CD4-positive, CD25-positive, alpha-beta regulatory T cell (primary cell): Measurements from ENCODE around the gene SNTB2. TPM values are rescaled to one million over a fixed set of nuclear protein-coding genes. Genes with fewer than 3 reads are reported as not detected.

Experiments
- ATAC-seq, 2 donors: fragments of 150-1000 bp; cut with Tn5 transposase; one replicate each; pipeline ENCODE4 v1.10.0; 2021; ENCODE audit warnings: low read depth in 2 of 2, moderate number of reproducible peaks in 2 of 2, moderate library complexity in 1 of 2
- DNase-seq, 3 donors: peaks; one replicate each; pipeline versions ENCODE4 v3.0.0 to v3.0.0-alpha.2; 2012 to 2022; ENCODE audit warnings: mixed read lengths in 1 of 3
- H3K27ac ChIP-seq: one replicate; pipeline ENCODE4 v1.7.0; 2013; ENCODE audit warnings: mild to moderate bottlenecking, low read length; ENCODE audit not compliant: insufficient read depth, poor library complexity, severe bottlenecking
- H3K27me3 ChIP-seq: one replicate; pipeline ENCODE4 v1.7.0; 2013; ENCODE audit warnings: low read length; ENCODE audit not compliant: control insufficient read depth, insufficient read depth
- H3K36me3 ChIP-seq: one replicate; pipeline ENCODE4 v1.7.0; 2013; ENCODE audit warnings: mild to moderate bottlenecking, low read length, moderate library complexity; ENCODE audit not compliant: control insufficient read depth, insufficient read depth
- H3K4me1 ChIP-seq: 2 replicates; pipeline ENCODE4 v1.7.0; 2013; ENCODE audit warnings: mild to moderate bottlenecking, low read length; ENCODE audit not compliant: insufficient read depth, control insufficient read depth, poor library complexity, severe bottlenecking
- H3K4me3 ChIP-seq: one replicate; pipeline ENCODE4 v1.7.0; 2013; ENCODE audit warnings: low read depth, mild to moderate bottlenecking, low read length, moderate library complexity
- H3K9me3 ChIP-seq, 2 experiments: 1 replicate in 1 of 2; 2 replicates in 1 of 2; pipeline ENCODE4 v1.7.0; 2013; ENCODE audit warnings: low read length in 2 of 2, mild to moderate bottlenecking in 1 of 2, moderate library complexity in 1 of 2; ENCODE audit not compliant: control insufficient read depth in 2 of 2
- H3K27ac Mint-ChIP-seq, 3 donors: one replicate each; pipeline ENCODE4 v1.8.0; 2020 to 2022; ENCODE audit warnings: mild to moderate bottlenecking in 3 of 3, mixed read lengths in 3 of 3, moderate library complexity in 2 of 3
- H3K27me3 Mint-ChIP-seq: one replicate; pipeline ENCODE4 v1.8.0; 2022; ENCODE audit warnings: mild to moderate bottlenecking, mixed read lengths
- H3K36me3 Mint-ChIP-seq: one replicate; pipeline ENCODE4 v1.8.0; 2020; ENCODE audit warnings: mixed read lengths
- H3K4me1 Mint-ChIP-seq, 4 donors: one replicate each; pipeline ENCODE4 v1.8.0; 2020 to 2022; ENCODE audit warnings: mixed read lengths in 4 of 4, mild to moderate bottlenecking in 1 of 4
- H3K4me3 Mint-ChIP-seq, 4 donors: one replicate each; pipeline ENCODE4 v1.8.0; 2020 to 2022; ENCODE audit warnings: mild to moderate bottlenecking in 4 of 4, mixed read lengths in 4 of 4, moderate library complexity in 3 of 4
- H3K9me3 Mint-ChIP-seq, 7 donors: one replicate each; pipeline ENCODE4 v1.8.0; 2020 to 2022; ENCODE audit warnings: mixed read lengths in 7 of 7, mild to moderate bottlenecking in 3 of 7, moderate library complexity in 2 of 7
- polyA plus RNA-seq, 4 donors: library from polyadenylated mRNA; unstranded; fragments of 300-500 nt; fragmentation: Illumina TruSeq; gene quantifications; one replicate each; pipeline ENCODE4 v1.2.3, GENCODE V29; 2021
- total RNA-seq: library from RNA; stranded (reverse); gene quantifications from one replicate; pipeline ENCODE4 v1.2.3, GENCODE V29; 2022

SNTB2 gene
- total and polyA plus RNA-seq, 5 donors from 2014 or later = 5.9 to 25.9 (median 7.7) TPM

GRCh38 chr16:69194488-69194887, 7.5 kb downstream of the SNTB2 start:
- Mint-ChIP-seq H3K27ac (no peak overlapping the region), H3K9me3 (no peaks in the 10 kb centered on the region), H3K27me3 (no peaks in the 10 kb centered on the region), H3K36me3 (peaks cover under 1% of the 10 kb centered on the region), H3K4me3 (no peak overlapping the region), H3K4me1 (peaks cover 10 to 42% (median 29%) of the 10 kb centered on the region in 4 donors)
- Histone ChIP-seq H3K36me3 (no peaks in the 10 kb centered on the region), H3K27me3 (no peaks in the 10 kb centered on the region), H3K27ac (no peak overlapping the region), H3K9me3 (no peaks in the 10 kb centered on the region), H3K4me3 (no peak overlapping the region), H3K4me1 (peaks cover 15% of the 10 kb centered on the region)
- no peak for ATAC-seq
- DNase-seq = no peak

DNA sequence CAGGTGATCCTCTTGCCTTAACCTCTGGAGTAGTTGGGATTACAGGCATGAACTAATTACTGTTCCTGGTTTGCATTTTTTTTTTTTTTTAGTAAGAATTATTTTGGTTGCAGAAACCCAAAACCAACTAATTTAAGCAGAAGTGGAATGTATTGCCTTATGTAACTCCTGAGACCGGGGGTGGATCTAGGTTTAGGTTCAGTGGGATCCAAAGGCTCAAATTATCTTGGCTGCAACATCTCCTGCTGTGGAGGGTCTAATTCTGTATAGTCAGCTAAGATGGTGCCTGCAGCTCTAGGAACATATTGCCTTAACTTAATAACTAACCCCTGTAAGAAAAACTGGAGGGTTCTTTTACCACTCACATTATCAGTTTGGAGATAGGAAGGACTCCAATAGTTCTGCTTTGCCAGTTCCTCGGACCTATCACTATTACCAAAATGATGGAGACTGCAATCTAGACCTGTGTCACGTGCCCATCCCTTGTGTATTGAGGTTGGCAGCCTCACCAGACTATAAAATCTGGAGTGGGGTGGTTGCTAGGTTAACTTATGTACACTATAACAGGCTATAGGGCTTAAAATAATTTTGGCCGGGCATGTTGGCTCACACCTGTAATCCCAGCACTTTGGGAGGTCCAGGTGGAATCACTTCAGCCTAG, 8.5 kb downstream of the SNTB2 start:
- no peak overlapping the region for H3K27ac Mint-ChIP-seq
- no peak overlapping the region for H3K27ac ChIP-seq

GRCh38 chr16:69197573-69197972, 10.6 kb downstream of the SNTB2 start:
- Histone ChIP-seq H3K4me1 (peaks cover 4% of the 10 kb centered on the region), H3K27me3 (no peaks in the 10 kb centered on the region), H3K9me3 (no peaks in the 10 kb centered on the region), H3K36me3 (no peaks in the 10 kb centered on the region), H3K4me3 (no peak overlapping the region), H3K27ac (no peak overlapping the region)
- DNase-seq (no peak), ATAC-seq (no peak)
- peaks cover 6 to 25% (median 15%) of the 10 kb centered on the region in 4 donors for H3K4me1 Mint-ChIP-seq
- H3K9me3 Mint-ChIP-seq = no peaks in the 10 kb centered on the region
- no peak overlapping the region for H3K27ac Mint-ChIP-seq
- H3K36me3 Mint-ChIP-seq = peaks cover 3% of the 10 kb centered on the region
- H3K27me3 Mint-ChIP-seq = no peaks in the 10 kb centered on the region
- H3K4me3 Mint-ChIP-seq = no peak overlapping the region

More for the DNA sequence above, 8.5 kb downstream of the SNTB2 start:
- Histone ChIP-seq H3K9me3 (no peaks in the 10 kb centered on the region), H3K4me3 (no peak overlapping the region), H3K36me3 (no peaks in the 10 kb centered on the region), H3K27me3 (no peaks in the 10 kb centered on the region), H3K4me1 (peaks cover 8% of the 10 kb centered on the region)
- Mint-ChIP-seq H3K4me3 (no peak overlapping the region), H3K4me1 (peaks cover 12 to 32% (median 23%) of the 10 kb centered on the region in 4 donors), H3K9me3 (no peaks in the 10 kb centered on the region), H3K27me3 (no peaks in the 10 kb centered on the region), H3K36me3 (peaks cover 3% of the 10 kb centered on the region)
- no peak for DNase-seq
- no peak for ATAC-seq

DNA sequence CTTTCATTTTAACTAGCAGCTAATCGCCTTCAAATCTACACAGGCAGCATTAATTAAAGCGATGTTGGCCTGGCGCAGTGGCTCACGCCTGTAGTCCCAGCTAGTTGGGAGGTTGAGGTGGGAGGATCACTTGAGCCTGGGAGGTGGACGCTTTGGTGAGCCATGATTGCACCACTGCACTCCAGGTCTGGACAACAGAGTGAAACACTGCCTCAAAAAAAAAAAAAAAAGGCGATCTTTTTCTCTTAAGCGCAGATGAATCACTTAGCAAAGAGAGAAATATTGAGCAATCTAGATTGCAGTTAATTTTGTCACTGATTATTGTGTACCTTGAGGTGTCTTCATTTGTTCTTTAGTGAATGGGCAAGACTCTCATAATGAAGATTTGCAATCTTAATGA, 12.4 kb downstream of the SNTB2 start:
- Mint-ChIP-seq H3K27ac (no peak overlapping the region), H3K4me3 (no peak overlapping the region), H3K27me3 (no peaks in the 10 kb centered on the region), H3K4me1 (peaks cover 6 to 21% (median 15%) of the 10 kb centered on the region in 4 donors), H3K36me3 (peaks cover 3% of the 10 kb centered on the region), H3K9me3 (no peaks in the 10 kb centered on the region)
- Histone ChIP-seq H3K27me3 (no peaks in the 10 kb centered on the region), H3K4me1 (peaks cover 4% of the 10 kb centered on the region), H3K36me3 (no peaks in the 10 kb centered on the region), H3K27ac (no peak overlapping the region), H3K9me3 (no peaks in the 10 kb centered on the region), H3K4me3 (no peak overlapping the region)
- ATAC-seq (no peak), DNase-seq (no peak)

DNA sequence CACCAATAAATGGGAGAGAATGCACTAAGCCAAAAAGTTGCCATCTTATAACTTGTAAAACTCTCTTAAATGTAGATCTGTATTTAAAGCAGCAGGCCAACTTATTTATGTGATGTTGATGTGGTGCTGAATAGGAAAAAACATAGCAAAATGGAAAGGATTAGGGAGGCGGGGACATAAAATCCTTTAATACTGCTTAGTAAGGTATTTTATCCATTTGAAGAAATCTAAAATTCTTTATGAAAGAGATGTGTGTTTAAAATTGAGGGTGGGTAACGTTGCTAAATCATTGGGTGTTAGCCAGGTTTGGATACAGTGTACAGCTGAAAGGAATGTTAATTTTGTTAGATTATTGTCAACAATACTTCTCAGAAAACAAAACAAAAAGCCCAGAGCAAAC, 14.3 kb downstream of the SNTB2 start:
- DNase-seq (no peak), ATAC-seq (no peak)
- peaks cover 6 to 28% (median 17%) of the 10 kb centered on the region in 4 donors for H3K4me1 Mint-ChIP-seq
- H3K9me3 ChIP-seq = no peaks in the 10 kb centered on the region
- H3K36me3 Mint-ChIP-seq = peaks cover 3% of the 10 kb centered on the region
- peak overlapping the region; percentile 10 to 36 (median 11) for H3K27ac Mint-ChIP-seq
- H3K27me3 Mint-ChIP-seq = no peaks in the 10 kb centered on the region
- no peak overlapping the region for H3K27ac ChIP-seq
- H3K36me3 ChIP-seq = no peaks in the 10 kb centered on the region
- no peaks in the 10 kb centered on the region for H3K27me3 ChIP-seq
- H3K9me3 Mint-ChIP-seq = no peaks in the 10 kb centered on the region
- peaks cover 4% of the 10 kb centered on the region for H3K4me1 ChIP-seq
- no peak overlapping the region for H3K4me3 Mint-ChIP-seq
- no peak overlapping the region for H3K4me3 ChIP-seq

DNA sequence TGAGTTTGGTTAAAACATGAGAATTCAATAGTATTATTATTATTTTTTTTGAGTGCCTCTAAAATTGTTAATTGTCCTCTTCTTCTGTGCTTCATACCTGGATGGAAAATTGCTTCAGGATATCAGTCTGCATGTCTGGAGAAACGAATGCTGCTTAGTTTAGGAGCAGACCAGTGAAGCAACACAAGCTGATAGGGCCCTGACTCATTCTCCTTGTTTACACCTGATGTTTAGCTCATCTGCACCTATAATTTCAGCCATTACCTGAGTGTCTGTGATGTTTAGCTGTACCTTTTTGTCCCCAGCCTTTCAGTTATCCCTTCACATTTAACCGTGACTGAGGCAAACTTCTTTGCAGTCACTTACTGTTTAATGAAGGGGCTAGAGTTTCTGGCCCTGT, 14.8 kb downstream of the SNTB2 start:
- Histone ChIP-seq H3K36me3 (no peaks in the 10 kb centered on the region), H3K4me3 (no peak overlapping the region), H3K27ac (no peak overlapping the region), H3K4me1 (peaks cover under 1% of the 10 kb centered on the region), H3K9me3 (no peaks in the 10 kb centered on the region), H3K27me3 (no peaks in the 10 kb centered on the region)
- H3K27me3 Mint-ChIP-seq = no peaks in the 10 kb centered on the region
- peaks cover 6 to 27% (median 17%) of the 10 kb centered on the region in 4 donors for H3K4me1 Mint-ChIP-seq
- ATAC-seq = no peak
- no peaks in the 10 kb centered on the region for H3K9me3 Mint-ChIP-seq
- H3K4me3 Mint-ChIP-seq = no peak overlapping the region
- H3K36me3 Mint-ChIP-seq = peaks cover 3% of the 10 kb centered on the region
- peak overlapping the region in 1 of 3 donors; percentile 60 for H3K27ac Mint-ChIP-seq
- DNase-seq = no peak

- Mint-ChIP-seq H3K36me3 (peaks cover 3% of the 10 kb centered on the region), H3K4me1 (peaks cover 7 to 23% (median 11%) of the 10 kb centered on the region in 4 donors), H3K27ac (peak overlapping the region in 2 of 3 donors; percentile 49 to 72), H3K4me3 (no peak overlapping the region), H3K9me3 (no peaks in the 10 kb centered on the region), H3K27me3 (no peaks in the 10 kb centered on the region)
- ATAC-seq (no peak), DNase-seq (no peak)
- Histone ChIP-seq H3K27me3 (no peaks in the 10 kb centered on the region), H3K36me3 (no peaks in the 10 kb centered on the region), H3K4me3 (no peak overlapping the region), H3K27ac (no peak overlapping the region), H3K9me3 (no peaks in the 10 kb centered on the region), H3K4me1 (no peaks in the 10 kb centered on the region)
Measured at GRCh38 chr16:69204172-69204571, 17.2 kb downstream of the SNTB2 start.

GRCh38 chr16:69209735-69210134, 22.8 kb downstream of the SNTB2 start:
- H3K27me3 Mint-ChIP-seq = no peaks in the 10 kb centered on the region
- no peaks in the 10 kb centered on the region for H3K9me3 Mint-ChIP-seq
- no peaks in the 10 kb centered on the region for H3K27me3 ChIP-seq
- ATAC-seq (no peak), DNase-seq (no peak)
- no peaks in the 10 kb centered on the region for H3K4me1 ChIP-seq
- no peak overlapping the region for H3K27ac Mint-ChIP-seq
- no peaks in the 10 kb centered on the region for H3K9me3 ChIP-seq
- no peak overlapping the region for H3K4me3 Mint-ChIP-seq
- H3K36me3 ChIP-seq = no peaks in the 10 kb centered on the region
- no peaks in the 10 kb centered on the region for H3K36me3 Mint-ChIP-seq
- H3K4me1 Mint-ChIP-seq = peaks cover 7 to 15% (median 8%) of the 10 kb centered on the region in 4 donors
- no peak overlapping the region for H3K4me3 ChIP-seq
- H3K27ac ChIP-seq = no peak overlapping the region
